GM19035 (cell line): Measurements from ENCODE around the gene TRPC4AP.

Experiments
- ATAC-seq: cut with Tn5 transposase; IDR thresholded peaks from one replicate; pipeline ENCODE4 v1.9.1; 2021; ENCODE audit not compliant: unreplicated experiment

Gene TRPC4AP

GRCh38 chr20:34990661-34991214 is 101.9 kb downstream of the TRPC4AP start:
- no peak for ATAC-seq

- no peak for ATAC-seq
Observed at GRCh38 chr20:34990231-34990630, 102.4 kb downstream of the TRPC4AP start.

- no peak for ATAC-seq
Observed at GRCh38 chr20:34989670-34990069, 102.9 kb downstream of the TRPC4AP start.

- no peak for ATAC-seq
Observed at GRCh38 chr20:34989118-34989517, 103.5 kb downstream of the TRPC4AP start.

- ATAC-seq: no peak
Observed at GRCh38 chr20:34988191-34988540, 104.4 kb downstream of the TRPC4AP start.

- ATAC-seq: no peak
Observed at GRCh38 chr20:34987288-34988190, 105.1 kb downstream of the TRPC4AP start.

- no peak for ATAC-seq
Observed at GRCh38 chr20:34986311-34987287, 106.0 kb downstream of the TRPC4AP start.

GRCh38 chr20:34985461-34986310 is 106.9 kb downstream of the TRPC4AP start:
- no peak for ATAC-seq

- no peak for ATAC-seq
Observed at GRCh38 chr20:34984756-34985261, 107.8 kb downstream of the TRPC4AP start.

GRCh38 chr20:34983995-34984735 is 108.4 kb downstream of the TRPC4AP start:
- no peak for ATAC-seq

GRCh38 chr20:34983089-34983820 is 109.4 kb downstream of the TRPC4AP start:
- no peak for ATAC-seq

GRCh38 chr20:34982270-34983088 is 110.1 kb downstream of the TRPC4AP start:
- no peak for ATAC-seq

- ATAC-seq: no peak
Observed at GRCh38 chr20:34980543-34981233, 111.9 kb downstream of the TRPC4AP start.

GRCh38 chr20:34979366-34980153 is 113.0 kb downstream of the TRPC4AP start:
- ATAC-seq: no peak

GRCh38 chr20:34978092-34978744 is 114.4 kb downstream of the TRPC4AP start:
- no peak for ATAC-seq
